NK-92 treated with Interleukin-12 subunit alpha and Interleukin-12 subunit beta, amount 100 ng/mL, for 24 hours (cell line): ENCODE data around the gene CLTB.
"Not testable (repeated sequence)": the region's sequence is repeated elsewhere in the genome, so short reads cannot be mapped to it uniquely, and the experiment has no call there.

Experiments used
- DNase-seq: peaks from one replicate; lab custom pipeline; 2025; lab: John Stamatoyannopoulos, UW

The CLTB gene, protein sequence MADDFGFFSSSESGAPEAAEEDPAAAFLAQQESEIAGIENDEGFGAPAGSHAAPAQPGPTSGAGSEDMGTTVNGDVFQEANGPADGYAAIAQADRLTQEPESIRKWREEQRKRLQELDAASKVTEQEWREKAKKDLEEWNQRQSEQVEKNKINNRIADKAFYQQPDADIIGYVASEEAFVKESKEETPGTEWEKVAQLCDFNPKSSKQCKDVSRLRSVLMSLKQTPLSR

DNA sequence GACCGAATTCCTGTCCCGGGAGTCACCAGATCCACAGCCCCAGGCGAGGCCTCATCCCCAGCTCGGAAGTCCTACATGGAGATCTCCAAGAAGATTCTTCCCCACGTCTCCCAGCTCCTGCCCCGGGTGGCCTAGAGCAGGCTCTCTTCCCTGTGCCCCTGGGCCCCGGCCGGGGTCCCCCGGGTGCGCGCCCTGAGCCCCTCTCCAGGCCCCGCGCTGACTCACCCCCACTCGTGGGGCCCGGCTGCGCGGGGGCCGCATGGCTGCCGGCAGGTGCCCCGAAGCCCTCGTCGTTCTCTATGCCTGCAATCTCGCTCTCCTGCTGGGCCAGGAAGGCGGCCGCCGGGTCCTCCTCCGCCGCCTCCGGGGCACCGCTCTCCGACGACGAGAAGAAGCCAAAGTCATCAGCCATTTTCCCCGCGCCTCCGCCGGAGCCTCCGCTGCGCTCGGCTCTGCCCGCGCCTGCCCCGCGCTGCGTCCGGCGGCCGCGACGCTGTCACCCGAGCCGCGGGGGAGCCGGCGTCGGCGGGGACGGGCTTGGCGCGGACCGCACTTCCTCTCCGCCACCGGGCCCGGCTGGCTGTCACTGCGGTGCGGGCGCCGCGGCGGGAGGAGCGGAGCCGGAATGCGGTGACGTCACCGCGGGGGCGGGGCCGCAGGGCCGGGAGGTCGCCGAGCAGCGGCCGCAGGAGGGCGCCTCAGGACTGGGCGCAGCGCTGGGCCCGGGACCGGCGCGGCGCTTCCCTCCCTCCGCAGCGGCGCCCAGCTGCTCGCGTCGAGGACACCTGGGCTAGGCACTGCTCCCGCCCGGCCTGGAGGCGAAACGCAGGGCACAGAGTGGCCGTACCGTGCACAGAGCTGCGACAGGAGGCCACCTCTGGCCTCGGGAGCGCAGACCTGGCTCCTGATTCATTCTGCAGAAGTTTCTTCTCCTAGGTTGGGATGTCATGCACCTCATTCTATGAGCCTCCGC, at the start of gene CLTB:
TSS of gene CLTB (minus strand) at position 588 of the 973 bp plus-strand sequence. CDS start at position 412, 176 bp downstream.
- peak; percentile 74 for DNase-seq

DNA sequence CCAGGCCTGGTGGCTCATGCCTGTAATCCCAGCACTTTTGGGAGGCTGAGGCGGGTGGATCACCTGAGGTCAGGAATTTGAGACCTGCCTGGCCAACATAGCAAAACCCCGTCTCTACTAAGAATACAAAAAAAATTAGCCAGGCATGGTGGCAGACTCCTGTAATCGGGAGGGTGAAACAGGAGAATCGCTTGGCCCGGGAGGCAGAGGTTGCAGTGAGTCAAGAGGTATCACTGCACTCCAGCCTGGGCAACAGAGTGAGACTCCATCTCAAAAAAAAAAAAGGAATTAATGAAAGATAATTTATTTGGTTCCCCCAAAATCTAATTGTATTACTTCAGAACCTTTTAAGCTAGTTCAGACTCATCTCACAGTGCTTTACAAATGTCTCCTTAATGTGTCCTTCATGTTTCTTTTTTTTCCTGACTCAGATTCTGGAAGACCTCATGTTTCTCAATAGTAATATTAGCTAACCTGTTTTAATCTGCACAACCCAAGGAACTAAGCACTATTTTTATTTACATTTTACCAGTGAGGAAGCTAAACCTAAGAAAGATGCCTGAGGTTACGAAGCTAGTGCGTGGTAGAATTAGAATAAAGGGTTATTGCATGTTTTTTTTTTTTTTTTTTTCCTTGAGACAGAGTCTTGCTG, 46.9 kb upstream of the CLTB start:
- no peak for DNase-seq

DNA sequence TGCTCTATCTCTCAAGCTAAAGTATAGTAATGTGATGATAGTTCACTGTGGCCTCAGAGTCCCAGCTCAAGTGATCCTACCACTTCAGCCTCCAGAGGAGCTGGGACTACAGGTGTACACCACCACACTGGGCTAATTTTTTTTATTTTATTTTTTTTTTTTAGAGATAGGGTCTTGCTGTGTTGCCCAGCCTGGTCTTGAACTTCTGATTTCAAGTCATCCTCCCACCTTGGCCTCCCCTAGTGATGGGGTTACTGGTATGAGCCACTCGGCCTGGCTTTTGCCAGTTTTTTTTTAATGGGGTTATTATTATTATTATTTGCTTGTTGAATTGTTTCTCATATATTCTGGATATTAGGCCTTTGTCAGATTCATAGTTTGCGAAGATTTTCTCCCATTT, 45.0 kb upstream of the CLTB start:
- no peak for DNase-seq

DNA sequence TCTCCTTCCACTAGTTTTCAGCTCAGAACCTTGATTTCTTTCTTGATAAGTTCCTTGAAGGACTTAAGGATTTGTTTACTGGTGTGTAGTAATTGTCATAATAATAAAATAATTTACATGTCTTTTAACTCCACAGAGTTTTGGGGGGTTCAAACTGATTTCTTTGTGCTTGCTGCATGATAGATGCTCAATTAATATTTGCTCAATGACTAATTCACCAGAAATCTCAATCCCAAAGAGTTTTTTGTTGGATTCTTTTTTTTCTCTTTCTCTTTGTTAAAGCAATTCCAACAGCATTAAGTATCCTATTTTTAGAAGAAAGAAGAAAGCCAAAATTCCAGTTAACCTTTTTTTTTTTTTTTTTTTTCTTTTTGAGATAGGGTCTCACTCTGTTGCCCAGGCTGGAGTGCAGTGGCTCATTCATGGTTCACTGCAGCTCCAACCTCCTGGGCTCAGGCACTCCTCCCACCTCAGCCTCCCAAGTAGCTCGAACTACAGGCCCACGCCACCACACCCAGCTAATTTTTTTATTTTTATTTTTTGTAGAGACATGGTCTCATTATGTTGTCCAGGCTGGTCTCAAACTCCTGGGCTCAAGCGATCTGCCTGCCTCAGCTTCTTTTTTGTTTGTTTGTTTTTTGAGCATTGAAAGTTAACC, 42.7 kb upstream of the CLTB start:
- no peak for DNase-seq

DNA sequence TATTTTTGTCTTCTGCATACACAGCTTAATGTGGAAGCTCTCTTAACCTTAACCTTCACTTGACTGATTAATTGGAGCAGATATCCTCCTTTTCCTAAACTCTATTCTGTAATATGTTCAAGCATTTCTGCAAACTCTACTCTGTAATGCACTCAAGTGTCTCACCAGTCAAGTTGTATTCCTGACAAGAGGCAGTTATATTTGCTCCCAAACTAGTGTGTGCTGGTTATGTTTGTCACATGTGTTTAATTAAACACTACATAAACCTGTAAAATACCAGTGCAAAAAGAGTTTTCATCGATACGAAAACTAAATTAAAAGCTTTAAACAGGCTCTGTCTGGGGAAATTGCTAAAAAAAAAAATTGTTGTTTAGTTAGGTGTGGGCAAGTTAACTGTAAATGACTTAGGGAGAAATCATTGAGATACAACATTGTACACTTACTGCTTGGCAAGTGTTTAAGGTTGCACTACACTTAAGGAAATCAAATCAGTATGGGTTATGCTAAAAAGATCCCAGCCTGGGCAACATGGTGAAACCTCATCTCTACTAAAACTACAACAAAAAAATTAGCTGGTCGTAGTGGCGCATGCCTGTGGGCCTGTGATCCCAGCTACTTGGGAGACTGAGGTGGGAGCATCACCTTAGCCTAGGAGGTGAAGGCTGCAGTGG, 38.5 kb upstream of the CLTB start:
- no peak for DNase-seq

DNA sequence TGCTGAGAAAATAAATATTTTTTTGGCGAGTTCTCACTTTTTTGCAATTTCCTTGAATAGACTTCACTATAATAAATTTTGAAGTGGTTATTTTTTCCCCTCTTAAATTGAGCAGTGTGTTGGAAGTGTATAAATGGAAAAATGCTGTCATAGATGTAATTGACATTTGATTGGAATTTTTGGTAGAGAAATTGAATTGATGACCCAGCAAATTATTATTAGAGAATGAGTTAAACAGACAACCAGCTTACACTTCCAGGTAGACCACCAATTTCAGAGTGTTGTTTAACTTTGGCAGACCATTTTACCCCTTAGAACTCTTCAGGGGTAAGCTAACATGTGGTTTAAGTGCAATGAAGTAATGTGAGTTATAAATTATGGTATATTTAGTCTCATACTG, 33.7 kb upstream of the CLTB start:
- DNase-seq: no peak

DNA sequence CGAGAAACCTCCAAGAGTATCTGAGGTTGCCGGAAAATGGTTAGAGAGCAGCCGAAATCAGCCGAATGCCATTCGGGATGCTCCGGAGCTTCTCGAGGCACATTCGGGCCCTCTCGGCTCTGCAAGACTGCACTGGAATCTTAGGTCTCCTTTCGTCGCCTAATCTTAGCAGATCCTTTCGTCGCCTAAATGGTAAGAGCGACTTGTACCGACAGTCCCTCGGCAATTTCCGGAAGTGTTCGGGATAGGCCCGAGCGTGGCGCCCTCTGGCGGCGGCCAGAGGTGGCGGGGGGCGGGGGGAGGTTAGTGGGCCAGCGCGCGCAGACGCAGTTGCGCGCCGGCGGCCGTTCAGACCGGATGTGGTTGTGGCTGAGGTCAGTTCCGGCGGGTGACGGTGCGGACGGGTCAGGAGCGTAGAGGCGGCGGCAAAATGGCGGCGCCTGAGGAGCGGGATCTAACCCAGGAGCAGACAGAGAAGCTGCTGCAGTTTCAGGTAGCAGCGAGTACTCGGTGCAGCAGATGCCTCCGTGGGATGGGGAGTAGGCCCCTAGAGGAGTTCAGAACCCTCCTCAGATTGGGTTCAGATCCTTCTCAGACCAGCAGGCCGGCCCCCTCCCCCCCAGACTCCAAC, 31.8 kb upstream of the CLTB start, which contains the start of gene FAF2:
TSS of gene FAF2 (plus strand) at position 408 of the 631 bp plus-strand sequence. CDS start at position 431, 23 bp downstream.
- DNase-seq: peak; percentile 92

DNA sequence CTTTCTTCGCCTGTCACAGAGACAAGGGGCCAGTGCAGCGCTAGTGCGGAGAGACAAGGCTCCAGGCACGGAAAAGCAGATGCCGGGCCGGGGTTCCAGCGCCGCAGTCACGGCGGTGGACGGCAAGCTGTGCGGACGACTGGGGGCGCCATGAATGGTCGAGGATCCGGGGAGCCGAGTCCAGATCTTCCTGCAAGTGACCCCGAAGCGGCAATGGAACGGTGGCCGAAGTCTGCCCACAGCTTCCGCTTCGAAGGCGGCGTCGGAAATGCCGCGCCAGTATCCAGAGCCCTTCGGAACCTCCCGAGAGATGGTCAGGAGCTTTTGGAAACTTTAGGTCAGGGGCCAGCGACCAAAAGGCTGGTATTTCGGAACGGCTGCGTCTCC, 31.2 kb upstream of the CLTB start:
- peak; percentile 52 for DNase-seq

DNA sequence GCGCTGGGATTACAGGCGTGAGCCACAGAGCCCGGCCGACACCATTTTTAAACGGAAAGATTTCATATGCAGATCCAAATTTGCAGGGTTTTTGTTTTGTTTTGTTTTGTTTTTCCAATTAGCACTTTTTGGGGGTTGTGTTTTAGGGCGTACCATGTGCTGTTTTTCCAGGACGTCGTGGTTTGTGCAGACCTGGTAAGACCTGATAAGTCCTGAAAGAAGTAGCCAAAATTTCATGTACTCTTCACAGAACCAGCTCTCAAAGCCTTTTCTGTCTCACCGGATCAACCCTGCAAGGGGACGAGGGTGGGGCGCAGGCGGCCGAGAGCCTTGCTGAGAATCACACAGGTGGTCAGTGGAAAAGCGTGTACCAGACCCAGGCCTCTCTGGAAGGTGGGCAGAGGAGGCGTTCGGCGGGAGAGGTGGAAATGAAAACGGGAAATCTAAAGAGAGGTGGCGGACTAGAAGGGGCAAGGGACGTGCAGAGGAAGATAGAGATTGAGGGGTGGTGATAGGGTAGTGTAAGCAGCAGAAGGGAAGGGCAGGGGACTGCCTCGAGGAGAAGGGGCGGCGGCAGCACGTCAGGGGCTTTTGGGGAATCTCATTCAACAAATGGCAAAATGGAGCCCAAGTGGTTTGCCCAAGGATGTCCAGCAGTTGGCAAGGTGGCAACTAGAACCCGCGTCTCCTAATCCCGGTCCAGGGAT, 30.7 kb upstream of the CLTB start:
- DNase-seq: no peak

DNA sequence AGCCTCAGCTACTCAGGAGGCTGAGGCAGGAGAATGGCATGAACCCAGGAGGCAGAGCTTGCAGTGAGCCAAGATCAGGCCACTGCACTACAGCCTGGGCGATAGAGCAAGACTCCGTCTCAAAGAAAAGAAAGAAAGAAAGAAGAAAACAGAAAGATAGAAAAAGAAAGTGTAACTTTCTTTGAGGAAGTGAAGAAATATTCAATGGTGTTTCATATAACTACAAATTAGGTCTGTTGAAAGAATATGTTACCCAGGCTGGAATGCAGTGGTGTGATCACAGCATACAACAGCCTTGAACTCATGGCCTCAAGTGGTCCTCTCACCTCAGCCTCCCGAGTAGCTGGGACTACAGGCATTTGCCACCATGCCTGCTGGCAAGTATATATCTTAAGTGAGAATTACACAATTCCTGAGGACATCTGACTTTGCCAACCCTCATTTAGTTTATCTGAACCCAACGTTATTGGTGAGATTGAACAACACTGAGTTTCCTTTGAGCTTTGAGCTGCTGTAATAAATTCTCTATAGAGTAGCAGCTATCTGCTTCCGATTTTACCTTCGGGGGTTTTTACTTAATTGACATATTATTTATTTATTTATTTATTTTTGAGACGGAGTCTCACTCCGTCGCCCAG, 29.8 kb upstream of the CLTB start:
- no peak for DNase-seq

DNA sequence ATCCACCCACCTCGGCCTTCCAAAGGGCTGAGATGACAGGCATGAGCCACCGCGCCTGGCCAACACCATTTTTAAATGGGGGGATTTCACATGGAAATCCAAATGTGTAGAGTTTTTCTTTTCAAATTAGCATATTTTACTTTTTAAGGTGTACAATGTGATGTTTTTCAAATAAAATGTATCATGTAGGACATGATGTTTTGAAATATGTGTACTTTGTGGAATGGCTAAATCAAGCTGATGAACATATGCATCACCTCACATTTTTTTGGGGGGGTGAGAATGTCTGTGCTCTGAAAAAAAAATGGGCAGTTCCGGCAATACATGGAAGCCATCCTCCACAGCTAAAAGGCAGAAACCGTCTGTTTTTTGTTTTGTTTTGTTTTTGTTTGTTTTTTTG, 28.4 kb upstream of the CLTB start:
- DNase-seq: no peak

DNA sequence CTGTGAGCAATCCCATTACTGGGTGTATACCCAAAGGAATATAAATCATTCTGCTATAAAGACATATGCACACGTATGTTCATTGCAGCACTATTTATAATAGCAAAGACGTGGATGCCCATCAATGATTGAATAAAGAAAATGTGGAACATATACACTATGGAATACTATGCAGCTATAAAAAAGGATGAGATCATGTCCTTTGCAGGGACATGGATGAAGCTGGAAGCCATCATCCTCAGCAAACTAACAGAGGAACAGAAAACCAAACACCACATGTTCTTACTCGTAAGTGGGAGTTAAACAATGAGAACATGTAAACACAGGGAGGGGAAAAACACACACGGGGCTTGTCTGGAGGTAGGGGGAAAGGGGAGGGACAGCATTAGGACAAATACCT, 26.6 kb upstream of the CLTB start:
- not testable (repeated sequence) for DNase-seq

DNA sequence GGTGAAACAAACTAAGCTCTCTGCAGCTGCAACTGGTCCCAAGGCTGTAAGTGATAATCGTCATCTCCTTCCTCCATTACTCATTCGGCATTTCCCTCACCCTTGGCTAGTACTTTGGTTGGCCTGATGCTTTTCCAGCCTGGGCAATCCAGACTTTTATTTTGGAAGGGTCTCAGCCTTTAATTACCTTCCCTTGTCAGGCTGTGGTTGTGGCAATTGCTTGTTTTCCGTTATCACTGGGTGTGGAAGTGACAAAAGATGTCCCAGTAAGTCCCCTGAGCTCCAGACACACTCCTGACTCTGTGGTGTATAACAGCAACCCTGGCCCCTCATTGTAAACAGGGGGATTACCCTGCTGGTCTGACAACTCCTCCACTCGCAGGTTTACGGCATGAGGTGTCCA, 25.6 kb upstream of the CLTB start:
- no peak for DNase-seq

DNA sequence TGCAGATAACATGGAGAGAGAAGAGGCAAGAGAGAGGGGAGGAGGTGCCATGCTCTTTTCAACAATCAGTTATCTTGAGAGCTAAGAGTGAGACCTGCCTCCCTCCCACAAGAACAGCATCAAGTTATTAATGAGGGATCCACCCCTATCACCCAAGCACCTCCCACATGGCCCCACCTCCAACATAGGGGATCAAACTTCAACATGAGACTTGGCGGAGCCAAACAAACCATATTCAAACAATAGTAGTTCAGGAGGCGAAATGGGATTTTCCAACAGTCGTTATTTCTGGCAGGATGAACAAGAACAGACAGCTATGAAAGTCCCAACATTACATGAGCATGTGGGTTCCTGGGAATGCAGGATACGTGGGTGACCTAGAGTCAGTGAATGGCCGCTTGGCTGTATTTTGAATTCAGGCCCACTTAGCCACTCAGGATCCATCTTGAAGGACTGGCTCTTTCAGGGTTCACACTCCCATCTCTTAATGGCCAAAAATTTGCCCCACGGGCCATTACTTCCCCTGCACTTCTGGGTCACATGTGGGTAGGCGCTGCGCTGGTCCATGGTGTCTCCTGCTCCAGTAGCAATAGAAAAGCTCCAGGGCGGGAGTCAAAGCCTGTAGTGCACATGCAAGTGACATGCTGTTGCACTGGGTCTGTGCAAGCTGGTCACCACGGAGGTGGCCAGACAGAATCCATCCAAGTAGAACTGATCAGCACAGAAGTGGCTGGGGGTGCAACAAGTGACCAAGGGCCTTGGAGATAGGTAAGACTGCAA, 24.8 kb upstream of the CLTB start:
- no peak for DNase-seq

DNA sequence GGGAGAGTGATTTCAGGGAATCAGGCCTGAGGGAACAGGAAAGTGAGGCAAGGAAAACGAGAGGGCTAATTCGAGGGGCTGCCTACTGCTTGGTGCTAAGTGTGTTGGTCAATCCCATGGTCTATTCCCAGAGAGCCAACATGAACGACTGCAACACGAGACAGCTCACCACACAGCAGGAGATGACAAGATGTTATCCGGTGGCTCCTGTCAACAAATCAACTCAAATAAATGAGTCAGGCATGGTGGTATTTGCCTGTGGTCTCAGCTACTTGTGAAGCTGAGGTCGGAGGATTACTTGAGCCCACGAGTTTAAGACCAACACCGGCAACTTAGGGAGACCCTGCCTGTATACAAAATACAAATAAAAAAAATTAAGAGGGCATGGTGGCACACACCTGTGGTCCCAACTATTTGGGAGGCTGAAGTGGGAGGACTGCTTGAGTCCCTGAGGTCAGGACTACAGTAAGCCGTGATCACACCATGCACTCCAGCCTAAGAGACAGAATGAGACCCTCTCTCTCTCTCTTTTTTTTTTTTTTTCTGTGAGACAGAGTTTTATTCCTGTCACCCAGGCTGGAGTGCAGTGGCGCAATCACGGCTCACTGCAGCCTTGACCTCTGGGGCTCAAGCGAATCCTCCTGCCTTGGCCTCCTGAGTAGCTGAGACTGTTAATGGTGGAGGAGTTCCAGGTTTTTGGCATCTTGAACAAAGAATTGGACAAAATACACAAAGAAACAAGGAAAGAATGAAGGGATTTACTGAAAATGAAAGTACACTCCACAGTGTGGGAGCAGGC, 22.8 kb upstream of the CLTB start:
- no peak for DNase-seq

DNA sequence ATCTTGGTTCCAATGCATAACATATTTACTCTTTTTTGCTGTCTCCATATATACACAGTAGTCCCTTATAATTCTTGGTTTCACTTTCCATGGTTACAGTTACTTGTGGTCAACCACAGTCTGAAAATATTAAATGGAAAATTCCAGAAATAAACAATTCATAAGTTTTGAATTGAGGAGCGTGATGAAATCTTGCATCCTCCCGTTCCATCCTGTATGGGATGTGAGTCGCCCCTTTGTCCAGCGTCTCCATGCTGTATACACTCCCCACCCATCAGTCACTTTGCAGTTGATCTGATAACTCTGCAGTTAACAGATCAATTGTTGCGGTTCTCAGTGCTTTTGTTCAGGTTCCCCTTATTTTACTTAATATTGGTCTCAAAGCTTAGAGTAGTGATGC, 20.3 kb upstream of the CLTB start:
- DNase-seq: no peak

DNA sequence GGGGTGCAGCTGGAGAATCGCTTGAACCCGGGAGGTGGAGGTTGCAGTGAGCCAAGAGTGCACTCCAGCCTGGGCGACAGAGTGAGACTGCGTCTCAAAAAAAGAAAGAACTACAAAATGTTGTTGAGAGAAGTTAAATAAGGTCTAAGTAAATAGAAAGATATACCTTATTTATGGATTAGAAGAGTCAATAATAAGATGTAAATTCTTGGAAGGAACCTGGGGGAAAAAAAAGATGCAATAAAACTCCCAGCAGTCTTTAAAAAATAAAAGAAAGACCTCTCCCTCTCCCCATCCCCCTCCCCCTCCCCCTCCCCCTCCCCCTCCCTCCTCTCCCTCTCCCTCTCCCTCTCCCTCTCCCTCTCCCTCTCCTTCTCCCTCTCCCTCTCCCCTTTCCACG, 16.4 kb upstream of the CLTB start:
- DNase-seq: no peak

DNA sequence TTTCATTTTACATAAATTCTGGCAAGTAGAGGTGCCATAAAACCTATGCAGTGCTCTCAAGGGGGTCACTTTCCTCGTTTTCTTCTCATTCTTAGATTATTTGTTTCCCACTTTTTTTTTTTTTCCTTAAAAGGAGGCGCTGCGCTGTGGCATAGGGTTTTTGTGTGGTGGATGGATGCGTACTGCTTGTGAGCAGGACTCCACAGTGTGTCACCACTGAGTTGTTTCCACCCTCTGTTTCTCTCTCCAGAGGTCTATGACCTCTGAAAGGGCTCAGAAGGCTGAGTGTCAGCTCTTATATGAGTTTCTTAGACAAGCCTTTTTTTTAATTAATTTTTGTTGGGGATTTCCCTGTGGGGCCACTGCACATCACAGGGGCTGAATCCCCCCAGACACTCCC, 13.6 kb upstream of the CLTB start:
- no peak for DNase-seq
